DOHH2 (cell line): ENCODE results near the gene SLAMF1.

Experiments used
- H3F3A ChIP-seq: fragments of 200-600 bp; sonication (generic), shearing (Covaris generic); 2 replicates; pipeline ENCODE4 v1.6.0; 2016; ENCODE audit warnings: antibody characterized with exemption, mild to moderate bottlenecking; ENCODE audit not compliant: control insufficient read depth, insufficient read depth
- H3K27ac ChIP-seq: fragments of 200-600 bp; sonication (generic); 2 replicates; pipeline ENCODE4 v1.5.1; 2014; ENCODE audit warnings: low read depth, mild to moderate bottlenecking, low read length, moderate library complexity
- H3K27me3 ChIP-seq: fragments of 200-600 bp; sonication (generic); 2 replicates; pipeline ENCODE4 v1.6.1; 2014; ENCODE audit warnings: mild to moderate bottlenecking, low read length, mixed read lengths; ENCODE audit not compliant: control insufficient read depth
- H3K36me3 ChIP-seq: fragments of 200-600 bp; sonication (generic); 2 replicates; pipeline ENCODE4 v1.6.1; 2014; ENCODE audit warnings: mild to moderate bottlenecking, low read length, moderate library complexity, mixed read lengths; ENCODE audit not compliant: control insufficient read depth
- H3K4me1 ChIP-seq: fragments of 200-600 bp; sonication (generic); 2 replicates; pipeline ENCODE4 v1.6.1; 2014; ENCODE audit warnings: mild to moderate bottlenecking, low read length, mixed read lengths; ENCODE audit not compliant: control insufficient read depth
- H3K4me2 ChIP-seq: fragments of 200-600 bp; sonication (generic); 2 replicates; pipeline ENCODE4 v1.6.0; 2014; ENCODE audit warnings: mild to moderate bottlenecking, low read length, moderate library complexity
- H3K4me3 ChIP-seq: fragments of 200-600 bp; sonication (generic); 2 replicates; pipeline ENCODE4 v1.5.1; 2014; ENCODE audit warnings: mild to moderate bottlenecking, low read length, mixed read lengths
- H3K79me2 ChIP-seq: fragments of 200-600 bp; sonication (generic); 2 replicates; pipeline ENCODE4 v1.6.1; 2014; ENCODE audit warnings: mild to moderate bottlenecking, low read length, mixed read lengths; ENCODE audit not compliant: control insufficient read depth
- H3K9me2 ChIP-seq: fragments of 200-600 bp; sonication (generic); replicated peaks from 2 replicates; pipeline ENCODE4 v1.6.1; 2014; ENCODE audit warnings: mild to moderate bottlenecking, low read length, mixed read lengths; ENCODE audit not compliant: control insufficient read depth
- H3K9me3 ChIP-seq: fragments of 200-600 bp; sonication (generic); 2 replicates; pipeline ENCODE4 v1.6.1; 2014; ENCODE audit warnings: antibody characterized with exemption, low read length, mixed read lengths; ENCODE audit not compliant: control insufficient read depth, insufficient read depth
- H4K20me1 ChIP-seq: fragments of 200-600 bp; sonication (generic); 2 replicates; pipeline ENCODE4 v1.6.0; 2014; ENCODE audit warnings: low read depth, mild to moderate bottlenecking, antibody characterized with exemption, low read length, moderate library complexity; ENCODE audit not compliant: control insufficient read depth, insufficient read depth
- CTCF ChIP-seq: fragments of 200-600 bp; sonication (generic); IDR thresholded peaks from one replicate; pipeline ENCODE4 v1.5.1; 2014; ENCODE audit warnings: antibody characterized with exemption, mild to moderate bottlenecking, low read depth, low read length; ENCODE audit not compliant: poor library complexity, severe bottlenecking
- EZH2phosphoT487 ChIP-seq: fragments of 200-600 bp; sonication (generic); IDR thresholded peaks from 2 replicates; pipeline ENCODE4 v1.6.1; 2017; ENCODE audit warnings: borderline replicate concordance, mild to moderate bottlenecking, antibody characterized with exemption, low read length, moderate library complexity, mixed read lengths

The SLAMF1 gene

GRCh38 chr1:160615660-160616059 lies 31.2 kb downstream of the SLAMF1 start:
- no peaks in the 10 kb centered on the region for H3K79me2 ChIP-seq
- H3K27me3 ChIP-seq, result no peaks in the 10 kb centered on the region

GRCh38 chr1:160614410-160614809 lies 32.4 kb downstream of the SLAMF1 start:
- Histone ChIP-seq H3K27me3 (no peaks in the 10 kb centered on the region), H4K20me1 (no peaks in the 10 kb centered on the region), H3K79me2 (no peaks in the 10 kb centered on the region), H3F3A (no peaks in the 10 kb centered on the region), H3K9me2 (no peaks in the 10 kb centered on the region), H3K4me3 (no peak overlapping the region), H3K4me1 (peaks cover 8% of the 10 kb centered on the region), H3K9me3 (no peaks in the 10 kb centered on the region), H3K4me2 (no peak overlapping the region), H3K36me3 (no peaks in the 10 kb centered on the region), H3K27ac (no peak overlapping the region)
- no peak for TF ChIP-seq EZH2phosphoT487
- no peak for TF ChIP-seq CTCF

More at GRCh38 chr1:160615660-160616059, 31.2 kb downstream of the SLAMF1 start:
- H3K36me3 ChIP-seq, result no peaks in the 10 kb centered on the region
- H3K27ac ChIP-seq, result no peak overlapping the region
- H3K9me2 ChIP-seq, result no peaks in the 10 kb centered on the region
- H3K9me3 ChIP-seq, result no peaks in the 10 kb centered on the region
- no peaks in the 10 kb centered on the region for H3F3A ChIP-seq
- no peak overlapping the region for H3K4me2 ChIP-seq
- no peaks in the 10 kb centered on the region for H4K20me1 ChIP-seq
- peaks cover 2% of the 10 kb centered on the region for H3K4me1 ChIP-seq
- H3K4me3 ChIP-seq, result no peak overlapping the region
- TF ChIP-seq CTCF (no peak), EZH2phosphoT487 (no peak)

- Histone ChIP-seq H3K9me3 (no peaks in the 10 kb centered on the region), H3K4me1 (peaks cover 13% of the 10 kb centered on the region), H3K9me2 (no peaks in the 10 kb centered on the region), H3K36me3 (no peaks in the 10 kb centered on the region), H4K20me1 (no peaks in the 10 kb centered on the region), H3K4me3 (no peak overlapping the region), H3K27ac (no peak overlapping the region), H3K79me2 (no peaks in the 10 kb centered on the region), H3K27me3 (no peaks in the 10 kb centered on the region), H3F3A (no peaks in the 10 kb centered on the region), H3K4me2 (no peak overlapping the region)
- TF ChIP-seq CTCF (no peak), EZH2phosphoT487 (no peak)
Observed at GRCh38 chr1:160612613-160613218, 34.1 kb downstream of the SLAMF1 start.
